Measurements from ENCODE around the gene CLEC16A.

CLEC16A gene

DNA sequence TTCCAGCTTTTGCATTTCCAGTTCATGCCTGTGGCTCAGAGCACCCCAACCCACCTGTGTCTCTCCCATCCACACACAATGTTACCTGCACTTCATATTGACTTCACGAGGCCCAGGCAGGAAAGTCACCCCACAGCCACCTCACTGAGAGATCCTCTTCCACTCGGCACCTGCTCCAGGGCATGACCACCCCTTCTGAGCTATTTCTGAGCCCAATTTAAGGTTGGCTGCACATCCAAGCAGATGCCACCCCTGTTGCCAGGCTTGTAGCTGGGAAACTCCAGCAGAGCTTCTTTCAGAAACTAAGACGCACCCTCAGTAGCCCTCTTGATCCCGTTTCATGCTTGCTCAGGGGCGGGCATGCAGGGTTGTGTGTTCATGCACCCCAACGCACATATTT, 223.2 kb downstream of the CLEC16A start:
- no peak for DNase-seq

- DNase-seq: no peak
Observed at GRCh38 chr16:11168386-11169051, 224.2 kb downstream of the CLEC16A start.

DNA sequence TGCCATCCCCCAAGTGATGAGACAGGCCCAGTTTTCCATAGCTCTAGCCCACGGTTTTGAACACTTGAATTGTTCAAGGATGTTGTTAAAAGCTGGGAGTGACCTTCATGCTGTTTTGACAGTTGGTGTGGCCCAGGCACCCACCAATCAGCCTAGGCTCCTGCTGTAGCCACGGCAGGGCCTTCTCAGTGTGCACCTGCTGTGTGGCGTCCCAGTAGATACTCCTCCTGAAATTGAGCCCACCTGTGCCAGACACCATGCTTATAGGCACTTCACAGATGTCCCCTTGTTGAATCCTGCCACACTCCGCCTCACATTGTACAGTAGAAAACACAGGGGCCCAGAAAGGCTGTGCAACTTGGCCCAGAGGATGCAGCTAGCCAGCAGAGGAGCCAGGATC, 225.3 kb downstream of the CLEC16A start:
- DNase-seq: no peak

DNA sequence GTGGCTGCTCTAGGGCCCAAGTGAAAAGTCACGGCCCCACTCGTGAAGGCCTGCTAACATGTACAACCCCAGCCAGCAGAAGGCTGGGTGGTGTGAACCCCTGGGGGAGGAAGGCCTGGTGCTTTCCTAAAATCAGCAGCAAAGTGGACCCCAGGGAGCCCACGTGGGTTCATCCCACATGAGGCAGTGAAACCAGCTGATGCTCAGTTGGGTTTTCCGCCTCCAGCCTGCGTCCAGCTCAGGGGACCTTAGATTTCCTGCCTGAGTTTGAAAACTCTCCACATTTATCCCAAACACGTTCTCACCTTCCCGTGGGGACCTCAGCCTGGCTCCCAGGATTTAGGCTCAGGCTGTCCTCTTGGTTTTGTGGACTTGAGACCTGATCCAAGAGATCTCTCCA, 225.8 kb downstream of the CLEC16A start:
- no peak for DNase-seq

- no peak for DNase-seq
Observed at GRCh38 chr16:11170696-11171447, 226.5 kb downstream of the CLEC16A start.

- no peak for DNase-seq
Observed at GRCh38 chr16:11171448-11171709, 227.0 kb downstream of the CLEC16A start.

DNA sequence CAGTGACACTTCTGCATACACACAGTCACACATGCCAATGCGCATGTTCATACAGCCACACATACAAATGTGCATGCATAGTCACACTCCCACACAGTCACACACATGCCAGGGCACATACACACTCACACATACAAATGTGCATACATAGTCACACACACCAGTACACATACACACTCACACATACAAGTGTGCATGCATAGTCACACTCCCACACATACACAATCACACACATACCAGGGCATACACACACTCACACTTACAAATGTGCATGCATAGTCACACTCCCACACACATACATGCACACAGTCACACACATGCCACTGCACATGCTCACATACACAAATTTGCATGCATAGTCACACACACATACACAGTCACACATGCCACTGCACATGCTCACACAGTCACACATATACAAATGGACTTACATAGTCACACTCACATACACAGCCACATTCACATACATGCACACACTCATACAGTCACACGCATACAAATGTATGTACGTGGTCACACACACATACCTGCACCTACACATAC, 227.5 kb downstream of the CLEC16A start:
- no peak for DNase-seq

DNA sequence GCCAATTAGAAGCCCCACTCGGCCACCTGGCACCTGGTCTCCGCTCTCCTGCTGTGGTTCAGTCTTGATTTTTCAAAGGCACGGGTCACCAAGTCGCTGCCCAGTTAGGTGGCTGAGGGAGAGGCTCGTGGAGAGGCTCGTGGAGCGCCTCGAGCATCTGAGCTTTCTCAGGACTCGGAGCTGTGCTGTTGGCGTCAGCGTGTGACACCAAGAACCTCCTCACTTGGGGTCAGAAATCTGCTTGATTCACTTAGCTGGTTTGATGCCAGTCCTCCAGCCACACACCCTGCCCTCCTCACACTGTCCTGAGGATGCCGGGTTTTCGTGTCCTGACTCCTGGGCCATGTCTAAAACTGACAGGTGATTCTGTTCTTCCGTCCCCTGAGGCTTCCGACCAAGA, 229.1 kb downstream of the CLEC16A start:
- DNase-seq: no peak

DNA sequence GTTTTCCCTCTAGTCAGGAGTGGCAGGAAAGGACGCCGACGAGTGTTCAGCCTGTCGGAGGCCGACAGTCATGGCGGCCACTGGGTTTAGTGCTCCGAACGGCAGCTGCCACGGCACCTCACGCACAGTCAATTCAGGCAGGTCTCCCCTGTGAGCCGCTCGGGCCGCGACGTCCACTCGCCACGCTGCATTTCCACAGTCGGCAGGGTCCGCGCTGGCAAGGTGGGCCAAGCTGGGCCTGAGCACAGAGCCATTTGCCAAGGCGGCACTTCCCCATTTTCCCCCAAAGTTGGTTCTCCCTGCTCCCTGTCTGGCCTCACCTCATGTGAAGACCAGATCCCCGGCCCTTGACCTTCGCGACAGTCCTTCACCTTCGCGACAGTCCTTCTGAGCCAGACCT, 229.8 kb downstream of the CLEC16A start:
- DNase-seq: no peak

DNA sequence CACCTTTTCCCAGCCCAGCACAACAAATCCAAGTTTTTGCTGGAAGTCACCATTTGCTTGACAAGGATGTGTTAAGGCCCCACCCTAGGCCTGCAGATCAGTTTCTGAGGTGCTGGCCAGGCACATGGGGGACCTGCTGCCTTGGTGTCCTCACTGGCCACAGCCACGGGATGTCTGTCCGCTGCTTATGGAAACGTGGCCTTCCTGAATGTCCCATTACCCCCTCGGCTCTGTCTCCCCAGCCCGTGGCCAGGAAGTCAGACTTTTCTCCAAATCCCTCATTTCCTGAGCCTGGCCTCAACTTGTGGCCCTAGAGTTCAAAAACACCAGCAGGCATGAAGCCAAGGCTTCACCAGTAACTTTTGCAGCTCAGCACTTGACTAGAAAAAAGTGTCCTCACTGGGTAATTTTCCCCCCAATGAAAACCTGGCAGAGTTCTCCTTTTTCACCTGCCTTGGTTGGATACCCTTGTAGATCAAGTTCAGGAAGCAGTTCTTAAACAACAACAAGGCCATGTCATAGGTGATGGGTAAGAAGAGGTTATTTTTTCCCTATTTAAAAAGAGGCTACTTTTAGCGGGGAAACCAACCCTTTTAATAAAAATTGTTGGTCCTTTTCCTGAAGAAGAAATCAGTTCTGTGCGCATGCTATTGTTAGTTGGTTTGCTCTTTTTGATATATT, 230.9 kb downstream of the CLEC16A start:
- no peak for DNase-seq

- DNase-seq: peak; percentile 24
Observed at GRCh38 chr16:11175787-11176341, 231.5 kb downstream of the CLEC16A start.

DNA sequence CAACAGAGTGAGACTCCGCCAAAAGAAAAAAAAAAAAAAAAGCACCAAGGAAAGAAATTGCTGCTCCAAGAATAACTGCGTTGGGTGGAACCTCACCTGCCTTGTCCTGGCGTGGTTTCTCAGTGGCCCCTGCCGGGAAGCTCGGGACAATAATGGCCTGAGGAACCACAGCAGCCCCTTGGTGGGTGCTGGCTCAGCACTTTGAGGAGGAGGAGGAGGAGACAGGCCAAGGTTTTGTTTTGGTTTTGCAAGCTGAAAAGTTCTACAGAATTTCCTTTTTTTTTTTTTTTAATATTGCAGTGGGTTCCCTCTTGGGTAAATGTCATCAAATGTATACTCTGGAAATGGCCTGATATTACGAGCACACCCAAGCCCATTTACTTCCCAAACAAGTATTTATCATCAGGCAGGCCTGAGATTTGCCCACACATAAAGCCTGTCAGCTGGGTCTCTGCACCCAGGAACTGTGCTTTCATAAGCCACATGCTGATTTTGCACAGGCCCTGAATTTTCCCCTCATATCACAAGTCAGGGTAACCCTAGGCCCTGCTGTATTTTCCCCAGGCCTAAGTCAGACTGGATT, 233.3 kb downstream of the CLEC16A start:
- DNase-seq: no peak

DNA sequence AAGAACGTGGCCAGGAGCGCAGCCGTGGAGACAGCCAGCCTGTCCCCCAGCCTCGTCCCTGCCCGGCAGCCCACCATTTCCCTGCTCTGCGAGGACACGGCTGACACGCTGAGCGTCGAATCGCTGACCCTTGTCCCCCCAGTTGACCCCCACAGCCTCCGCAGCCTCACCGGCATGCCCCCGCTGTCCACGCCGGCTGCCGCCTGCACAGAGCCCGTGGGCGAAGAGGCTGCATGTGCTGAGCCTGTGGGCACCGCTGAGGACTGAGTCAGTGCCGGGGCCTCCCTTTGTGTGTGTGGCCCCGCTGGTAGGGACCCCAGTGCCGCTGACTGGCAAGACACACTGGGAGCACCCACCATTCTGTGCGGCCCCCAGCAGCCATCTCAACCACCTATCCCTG, 234.1 kb downstream of the CLEC16A start:
- no peak for DNase-seq

- DNase-seq: no peak
Observed at GRCh38 chr16:11179574-11179973, 235.2 kb downstream of the CLEC16A start.

DNA sequence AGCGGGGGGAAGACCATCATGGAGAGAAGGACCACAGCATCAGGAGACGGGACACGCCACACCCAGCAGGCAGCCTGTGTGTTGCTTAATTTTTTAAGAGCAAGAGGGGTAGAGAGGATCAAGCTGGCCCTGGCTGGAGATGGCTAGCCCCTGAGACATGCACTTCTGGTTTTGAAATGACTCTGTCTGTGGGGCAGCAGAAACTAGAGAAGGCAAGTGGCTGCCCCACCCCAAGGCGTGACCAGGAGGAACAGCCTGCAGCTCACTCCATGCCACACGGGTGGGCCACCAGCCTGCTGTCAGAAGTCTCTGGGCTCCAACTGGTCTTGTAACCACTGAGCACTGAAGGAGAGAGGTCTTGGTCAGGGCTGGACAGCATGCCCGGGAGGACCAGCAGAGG, 236.1 kb downstream of the CLEC16A start:
- DNase-seq: no peak

- DNase-seq: no peak
Observed at GRCh38 chr16:11181242-11181898, 237.0 kb downstream of the CLEC16A start.

DNA sequence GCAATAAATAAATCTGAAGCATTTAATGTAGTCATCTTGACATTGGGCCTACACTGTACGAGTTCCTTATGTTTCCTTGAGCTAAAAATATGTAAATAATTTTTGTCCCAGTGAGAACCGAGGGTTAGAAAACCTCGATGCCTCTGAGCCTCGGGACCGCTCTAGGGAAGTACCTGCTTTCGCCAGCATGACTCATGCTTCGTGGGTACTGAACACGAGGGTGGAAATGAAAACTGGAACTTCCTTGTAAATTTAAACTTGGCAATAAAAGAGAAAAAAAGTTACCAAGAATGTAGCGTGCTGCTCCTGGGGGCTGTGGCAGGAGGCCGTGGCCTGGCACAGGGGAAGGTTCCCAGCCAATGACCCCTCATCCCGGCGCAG, 237.5 kb downstream of the CLEC16A start:
- DNase-seq: no peak

DNA sequence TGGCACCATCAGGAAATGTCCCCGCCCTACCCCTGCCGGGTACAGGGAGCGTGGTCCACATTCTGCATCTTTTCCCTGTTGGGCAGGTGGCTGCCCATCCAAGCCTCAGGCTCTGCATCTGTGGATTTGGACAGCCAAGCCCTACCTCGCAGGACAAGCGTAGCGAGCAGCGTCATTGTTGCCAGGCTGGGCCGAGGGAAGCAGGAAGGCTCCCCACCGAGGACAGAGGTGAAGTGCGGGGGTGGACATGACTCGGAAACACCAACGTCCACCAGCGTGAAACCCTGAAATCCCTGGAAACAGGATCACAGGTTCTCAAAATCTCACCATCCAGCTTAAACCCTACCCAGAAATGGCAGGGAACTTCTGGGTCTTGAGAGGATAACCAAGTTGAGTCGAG, 238.0 kb downstream of the CLEC16A start:
- no peak for DNase-seq

DNA sequence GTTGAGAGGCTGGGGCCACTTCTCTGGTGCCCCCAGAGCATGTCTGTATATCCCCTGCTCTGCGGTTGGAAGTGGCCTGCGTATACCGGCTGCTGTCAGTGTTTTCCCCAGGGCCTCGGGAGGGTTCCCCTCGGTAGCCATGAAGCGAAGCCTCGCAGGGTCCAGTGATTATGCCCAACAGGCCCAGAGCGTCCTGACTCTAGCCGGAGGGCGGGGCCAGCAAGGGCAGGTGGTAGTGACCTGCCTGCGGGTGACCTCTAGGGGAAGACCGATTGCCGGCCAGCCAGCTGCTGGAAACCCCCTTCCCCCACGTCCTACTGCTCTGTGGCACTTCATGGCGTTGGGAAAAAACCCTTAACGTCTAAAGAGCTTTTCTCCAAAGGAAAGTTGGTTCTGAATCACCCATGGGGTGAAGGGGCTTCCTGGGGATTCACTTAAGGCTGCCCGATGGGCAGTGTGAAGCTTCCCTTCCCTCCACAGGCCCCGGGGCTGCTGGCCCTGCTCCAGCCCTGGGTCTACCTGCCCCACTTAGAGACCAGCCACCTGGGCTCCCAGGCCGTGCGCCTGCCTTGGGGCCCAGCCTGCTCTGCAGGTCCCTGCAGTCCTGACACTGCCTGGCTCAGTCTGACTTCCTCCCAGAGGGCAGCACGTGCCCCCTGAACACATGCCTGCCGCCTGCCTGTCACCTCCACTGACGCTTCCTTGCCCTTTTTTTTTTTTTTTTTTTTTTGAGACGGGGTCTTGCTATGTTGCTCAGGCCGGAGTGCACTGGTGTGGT, 238.9 kb downstream of the CLEC16A start:
- no peak for DNase-seq

- no peak for DNase-seq
Observed at GRCh38 chr16:11183951-11184350, 239.6 kb downstream of the CLEC16A start.

DNA sequence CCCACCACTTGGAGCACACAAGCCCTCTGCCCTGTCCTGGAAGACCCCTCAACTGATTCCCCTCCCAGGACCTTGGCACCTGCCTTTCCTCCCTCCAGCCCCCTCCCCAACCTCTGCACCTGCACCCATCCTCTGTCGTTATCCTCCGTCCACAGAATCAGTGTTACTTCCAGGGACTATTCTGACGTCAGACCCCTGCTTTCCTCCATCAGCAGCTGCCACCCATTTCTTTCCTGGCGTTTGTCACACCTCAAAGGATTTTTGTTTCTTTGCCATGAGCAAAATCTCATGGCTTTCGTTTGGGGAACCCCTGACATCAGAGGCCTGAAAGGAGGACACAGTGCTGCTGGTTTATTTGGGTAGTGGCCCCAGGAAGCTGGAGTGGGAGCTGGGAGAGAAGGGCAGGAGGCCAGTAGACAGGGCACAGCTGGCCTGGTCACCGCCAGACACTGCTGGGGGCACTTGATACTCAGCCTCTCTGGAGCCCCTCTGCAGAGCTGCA, 243.2 kb downstream of the CLEC16A start:
- DNase-seq: no peak
